Epithelial cell of proximal tubule (primary cell): ENCODE results near the gene LIPK. TPM values are rescaled to one million over a fixed set of nuclear protein-coding genes. Genes with fewer than 3 reads are reported as not detected.
"Not testable (repeated sequence)": the region's sequence is repeated elsewhere in the genome, so short reads cannot be mapped to it uniquely, and the experiment has no call there.

Experiments
- DNase-seq: peaks from one replicate; pipeline ENCODE4 v3.0.0-alpha.2; 2011; ENCODE audit warnings: low read depth
- H3K4me3 ChIP-seq: 2 replicates; pipeline ENCODE4 v1.5.1; 2011; ENCODE audit warnings: low read depth, mild to moderate bottlenecking, low read length
- total RNA-seq: library from RNA; depleted of rRNA; stranded (reverse); fragments of >200 nt; gene quantifications from 2 replicates; pipeline ENCODE4 v1.2.3, GENCODE V29; 2015
- TF ChIP-seq, protein P1 (sequence below): conservative IDR thresholded peaks from 2 replicates; pipeline ENCODE4 v1.5.1; 2012; ENCODE audit warnings: low read depth, mild to moderate bottlenecking, low read length

The LIPK gene
- total RNA-seq, 1 donor from 2014 or later: not detected

DNA sequence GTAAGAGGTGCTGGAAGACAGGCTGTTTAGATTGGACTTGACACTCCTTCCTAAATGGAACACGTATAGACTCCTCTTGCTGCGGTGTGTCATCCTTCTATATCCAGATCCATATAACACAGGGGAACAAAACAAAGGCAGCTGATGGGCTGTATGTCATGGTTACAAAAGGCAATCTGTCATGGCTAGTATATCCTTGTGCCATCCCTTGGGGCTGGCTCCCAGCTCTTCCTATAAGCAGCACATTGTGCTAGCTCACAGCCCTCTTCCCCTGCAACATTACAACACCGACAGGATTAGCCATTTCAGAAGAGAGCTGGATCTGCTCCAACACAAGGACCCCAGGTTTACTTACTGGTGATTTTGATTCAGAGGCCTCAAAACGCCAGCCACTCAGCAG is 15.3 kb downstream of the LIPK start:
- H3K4me3 ChIP-seq: no peak overlapping the region
- DNase-seq: no peak
- TF ChIP-seq, protein P1, sequence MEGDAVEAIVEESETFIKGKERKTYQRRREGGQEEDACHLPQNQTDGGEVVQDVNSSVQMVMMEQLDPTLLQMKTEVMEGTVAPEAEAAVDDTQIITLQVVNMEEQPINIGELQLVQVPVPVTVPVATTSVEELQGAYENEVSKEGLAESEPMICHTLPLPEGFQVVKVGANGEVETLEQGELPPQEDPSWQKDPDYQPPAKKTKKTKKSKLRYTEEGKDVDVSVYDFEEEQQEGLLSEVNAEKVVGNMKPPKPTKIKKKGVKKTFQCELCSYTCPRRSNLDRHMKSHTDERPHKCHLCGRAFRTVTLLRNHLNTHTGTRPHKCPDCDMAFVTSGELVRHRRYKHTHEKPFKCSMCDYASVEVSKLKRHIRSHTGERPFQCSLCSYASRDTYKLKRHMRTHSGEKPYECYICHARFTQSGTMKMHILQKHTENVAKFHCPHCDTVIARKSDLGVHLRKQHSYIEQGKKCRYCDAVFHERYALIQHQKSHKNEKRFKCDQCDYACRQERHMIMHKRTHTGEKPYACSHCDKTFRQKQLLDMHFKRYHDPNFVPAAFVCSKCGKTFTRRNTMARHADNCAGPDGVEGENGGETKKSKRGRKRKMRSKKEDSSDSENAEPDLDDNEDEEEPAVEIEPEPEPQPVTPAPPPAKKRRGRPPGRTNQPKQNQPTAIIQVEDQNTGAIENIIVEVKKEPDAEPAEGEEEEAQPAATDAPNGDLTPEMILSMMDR: no peak

DNA sequence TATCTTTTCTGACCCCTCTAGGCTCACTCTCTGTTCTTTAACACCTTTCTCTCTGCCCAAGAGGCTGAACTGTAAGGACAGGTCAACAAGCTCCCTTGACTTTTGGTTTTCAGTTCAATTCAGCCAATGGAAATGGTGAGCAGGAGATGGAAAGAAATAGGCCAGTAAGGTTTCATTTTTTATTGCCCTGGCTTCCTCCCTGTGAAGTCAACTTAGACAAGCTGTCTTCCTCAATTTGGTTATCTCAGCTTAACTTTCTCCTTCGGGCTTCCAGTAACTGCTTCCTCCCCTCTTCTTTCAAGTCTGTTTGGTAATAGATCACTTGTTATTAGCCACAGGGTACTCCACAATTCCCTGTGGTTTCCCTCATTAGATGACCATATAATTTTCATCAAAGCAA is 19.7 kb downstream of the LIPK start:
- TF ChIP-seq, protein P1: no peak
- DNase-seq: no peak

DNA sequence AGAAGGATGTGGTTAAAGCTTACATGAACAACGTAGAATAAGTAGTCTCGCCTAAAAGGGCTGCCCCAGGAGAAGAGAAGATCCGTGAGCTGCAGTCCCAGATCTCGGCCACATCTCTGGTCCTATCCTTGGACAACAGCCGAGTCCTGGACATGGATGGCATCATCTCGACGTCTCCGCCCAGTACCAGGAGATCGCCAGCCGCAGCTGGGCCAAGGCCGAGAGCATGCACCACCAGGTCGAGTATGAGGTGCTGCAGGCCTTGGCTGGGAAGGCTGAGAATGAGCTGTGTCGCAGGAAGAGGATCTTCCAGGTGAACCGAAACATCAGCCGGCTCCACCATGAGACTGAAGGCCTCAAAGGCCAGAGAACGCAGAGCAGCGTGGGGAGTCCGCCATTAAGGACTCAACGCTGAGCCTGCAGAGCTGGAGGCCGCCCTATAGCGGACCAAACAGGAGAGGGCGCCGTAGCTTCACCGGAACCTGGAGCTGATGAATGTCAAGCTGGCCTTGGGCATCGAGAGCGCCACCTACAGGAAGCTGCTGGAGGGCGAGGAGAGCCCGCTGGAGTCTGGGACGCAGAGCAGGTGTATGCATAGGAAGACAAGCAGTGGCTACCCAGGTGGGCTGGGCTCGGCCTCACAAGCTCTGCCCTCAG is 22.2 kb downstream of the LIPK start:
- no peak for DNase-seq
- H3K4me3 ChIP-seq: no peak overlapping the region
- TF ChIP-seq, protein P1: peak; percentile 31

More for the DNA sequence above, 19.7 kb downstream of the LIPK start:
- H3K4me3 ChIP-seq: no peak overlapping the region

DNA sequence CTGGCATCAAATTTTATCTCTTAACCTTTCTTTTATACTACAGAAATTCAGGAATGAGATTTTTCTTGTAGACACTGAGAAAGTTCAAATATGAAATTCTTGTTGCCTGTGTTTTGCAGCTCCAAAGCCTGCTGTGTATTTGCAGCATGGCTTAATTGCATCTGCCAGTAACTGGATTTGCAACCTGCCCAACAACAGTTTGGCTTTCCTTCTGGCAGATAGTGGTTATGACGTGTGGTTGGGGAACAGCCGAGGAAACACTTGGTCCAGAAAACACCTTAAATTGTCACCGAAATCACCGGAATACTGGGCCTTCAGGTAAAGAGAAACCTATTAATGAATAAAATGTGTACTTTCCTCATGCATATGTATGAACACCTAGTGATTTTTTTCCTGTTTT is 24.8 kb downstream of the LIPK start:
- TF ChIP-seq, protein P1: no peak
- no peak overlapping the region for H3K4me3 ChIP-seq
- no peak for DNase-seq

DNA sequence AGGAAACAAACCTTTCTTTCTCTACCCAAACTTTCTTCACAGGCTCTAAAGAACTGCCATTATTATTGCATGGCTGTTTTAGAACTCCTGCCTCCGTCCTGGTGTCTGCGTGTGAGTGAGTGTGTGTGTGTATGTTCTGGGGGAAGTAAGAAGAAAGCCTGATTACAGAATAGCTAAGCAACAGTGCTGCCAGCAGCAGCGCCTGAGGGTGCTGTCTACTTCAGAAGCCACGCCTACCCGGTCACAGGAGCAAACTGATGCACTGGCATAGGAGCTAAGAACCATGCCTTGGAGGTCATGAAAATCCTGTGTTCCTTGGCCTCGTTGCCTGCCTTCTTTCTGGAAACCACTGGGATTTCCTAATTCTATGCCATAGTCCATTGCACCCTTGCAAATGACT is 25.2 kb downstream of the LIPK start:
- no peak for DNase-seq
- TF ChIP-seq, protein P1: no peak
- no peak overlapping the region for H3K4me3 ChIP-seq

DNA sequence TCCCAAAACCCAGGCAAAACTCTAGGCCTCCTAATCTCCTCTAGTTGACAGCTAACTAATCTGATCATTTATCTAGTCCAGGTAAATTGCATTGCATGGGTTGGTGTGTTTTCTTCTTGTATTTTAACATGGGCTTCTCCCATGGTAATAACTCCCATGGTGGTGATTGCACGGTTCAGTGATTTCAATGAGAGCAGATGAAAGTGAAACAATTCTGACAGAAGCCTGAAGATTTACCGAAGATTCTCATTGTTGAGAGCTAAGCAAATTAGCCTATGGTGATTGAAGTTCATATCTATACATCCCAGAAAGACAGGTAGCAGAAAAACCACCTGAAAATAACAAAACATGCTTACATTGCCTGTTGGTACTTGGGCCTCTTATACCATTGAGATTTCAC is 27.2 kb downstream of the LIPK start:
- TF ChIP-seq, protein P1: no peak
- no peak for DNase-seq

DNA sequence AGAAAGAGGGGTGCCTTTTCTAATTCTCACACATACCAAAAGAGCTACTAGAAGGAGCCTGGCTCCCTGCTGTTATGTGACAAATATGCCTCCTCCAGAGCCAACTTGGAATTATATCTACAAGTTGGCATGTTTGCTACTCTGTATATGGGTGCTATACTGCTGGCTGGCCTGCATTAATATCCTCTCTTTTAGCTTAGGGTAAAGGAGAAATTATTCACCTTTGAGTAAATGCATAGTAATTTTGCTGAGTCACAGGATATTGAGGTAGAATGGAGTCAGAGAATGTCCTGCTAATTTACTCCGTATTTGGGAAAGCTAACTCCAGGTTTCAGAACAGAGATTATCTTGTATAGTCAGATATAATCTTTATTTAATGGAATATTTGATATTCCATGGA is 29.6 kb downstream of the LIPK start:
- no peak for DNase-seq
- no peak overlapping the region for H3K4me3 ChIP-seq
- TF ChIP-seq, protein P1: no peak

More for the DNA sequence above, 27.2 kb downstream of the LIPK start:
- no peak overlapping the region for H3K4me3 ChIP-seq

DNA sequence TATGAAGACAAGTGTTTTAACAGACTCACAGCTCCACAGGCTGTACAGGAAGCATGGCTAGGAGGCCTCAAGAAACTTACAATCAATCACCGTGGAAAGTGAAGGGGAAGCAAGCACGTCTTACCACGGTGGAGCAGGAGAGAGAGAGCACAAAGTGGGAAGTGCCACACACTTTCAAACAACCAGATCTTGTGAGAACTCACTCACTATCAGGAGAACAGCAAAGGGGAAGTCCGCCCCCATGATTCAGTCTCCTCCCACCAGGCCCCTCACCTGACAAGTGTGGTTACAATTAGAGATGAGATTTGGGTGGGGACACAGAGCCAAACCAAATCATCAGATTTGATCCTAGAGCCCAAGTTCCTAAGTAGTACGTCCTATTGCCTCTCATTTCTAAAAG is 35.9 kb downstream of the LIPK start:
- H3K4me3 ChIP-seq, DNase-seq: not testable (repeated sequence)
